CD14-positive monocyte (primary cell): ENCODE data around the gene CCNT2. TPM values are rescaled to one million over a fixed set of nuclear protein-coding genes. Genes with fewer than 3 reads are reported as not detected.

Experiments used
- DNase-seq, 3 donors: peaks; one replicate each; pipeline ENCODE4 v3.0.0-alpha.2; 2011 to 2022
- H2AFZ ChIP-seq: 2 replicates; pipeline ENCODE4 v1.6.0; 2012; ENCODE audit warnings: mild to moderate bottlenecking, low read depth, low read length, inconsistent platforms; ENCODE audit not compliant: insufficient read depth, poor library complexity, severe bottlenecking
- H3K27ac ChIP-seq, 2 donors: 1 replicate in 1 of 2; 2 replicates in 1 of 2; pipeline ENCODE4 v1.5.1; 2012 to 2013; ENCODE audit warnings: low read length in 2 of 2, control low read depth in 1 of 2, inconsistent platforms in 1 of 2, low read depth in 1 of 2, mild to moderate bottlenecking in 1 of 2
- H3K27me3 ChIP-seq, 2 donors: one replicate each; pipeline versions ENCODE4 v1.6.0 to v1.6.1; 2011 to 2013; ENCODE audit warnings: low read length in 2 of 2; ENCODE audit not compliant: control insufficient read depth in 2 of 2, insufficient read depth in 2 of 2
- H3K36me3 ChIP-seq, 2 donors: replicated peaks in 1 of 2; 1 replicate in 1 of 2; 2 replicates in 1 of 2; pipeline versions ENCODE4 v1.5.1 to v1.6.1; 2012 to 2013; ENCODE audit warnings: low read length in 2 of 2, control low read depth in 1 of 2, inconsistent platforms in 1 of 2, mild to moderate bottlenecking in 1 of 2; ENCODE audit not compliant: insufficient read depth in 2 of 2, control insufficient read depth in 1 of 2
- H3K4me1 ChIP-seq, 2 donors: 1 replicate in 1 of 2; 2 replicates in 1 of 2; pipeline versions ENCODE4 v1.5.1 to v1.6.1; 2012 to 2013; ENCODE audit warnings: low read length in 2 of 2, control low read depth in 1 of 2, inconsistent platforms in 1 of 2, mild to moderate bottlenecking in 1 of 2, moderate library complexity in 1 of 2; ENCODE audit not compliant: insufficient read depth in 2 of 2, control insufficient read depth in 1 of 2
- H3K4me2 ChIP-seq: replicated peaks from 2 replicates; pipeline ENCODE3; 2012; ENCODE audit warnings: low read length, moderate library complexity, mild to moderate bottlenecking; ENCODE audit not compliant: poor library complexity, severe bottlenecking; ENCODE audit errors: extremely low read depth
- H3K4me3 ChIP-seq, 3 experiments: fragments of 200-600 bp in 1 of 3; sonication (generic) in 1 of 3; replicated peaks in 1 of 3; 1 replicate in 2 of 3; 2 replicates in 1 of 3; pipeline ENCODE4 v1.5.1; 2011 to 2013; ENCODE audit warnings: low read length in 3 of 3, mild to moderate bottlenecking in 3 of 3, control low read depth in 2 of 3, low read depth in 2 of 3, inconsistent platforms in 1 of 3, moderate library complexity in 1 of 3
- H3K79me2 ChIP-seq: 2 replicates; pipeline ENCODE4 v1.6.0; 2012; ENCODE audit warnings: mild to moderate bottlenecking, control low read depth, inconsistent platforms, low read length, moderate library complexity; ENCODE audit not compliant: insufficient read depth
- H3K9ac ChIP-seq: 2 replicates; pipeline ENCODE4 v1.6.0; 2017; ENCODE audit warnings: low read length, mild to moderate bottlenecking; ENCODE audit not compliant: insufficient read depth, poor library complexity, severe bottlenecking
- H3K9me3 ChIP-seq, 2 donors: replicated peaks in 1 of 2; 1 replicate in 1 of 2; 2 replicates in 1 of 2; pipeline versions ENCODE4 v1.5.1 to v1.6.1; 2012 to 2013; ENCODE audit warnings: low read length in 2 of 2, control low read depth in 1 of 2; ENCODE audit not compliant: control insufficient read depth in 1 of 2, insufficient read depth in 1 of 2
- H4K20me1 ChIP-seq: 2 replicates; pipeline ENCODE4 v1.6.0; 2012; ENCODE audit warnings: mild to moderate bottlenecking, low read length, control low read depth, moderate library complexity; ENCODE audit not compliant: insufficient read depth
- H3K27ac Mint-ChIP-seq, 7 donors: one replicate each; pipeline ENCODE4 v1.8.0; 2020; ENCODE audit warnings: mild to moderate bottlenecking in 7 of 7, mixed read lengths in 7 of 7, moderate library complexity in 6 of 7, inconsistent platforms in 2 of 7
- H3K27me3 Mint-ChIP-seq, 3 donors: one replicate each; pipeline ENCODE4 v1.8.0; 2021 to 2022; ENCODE audit warnings: low read depth in 3 of 3, mild to moderate bottlenecking in 3 of 3, mixed read lengths in 3 of 3, moderate library complexity in 3 of 3, inconsistent platforms in 1 of 3
- H3K36me3 Mint-ChIP-seq, 2 donors: one replicate each; pipeline ENCODE4 v1.8.0; 2020; ENCODE audit warnings: mixed read lengths in 2 of 2, inconsistent platforms in 1 of 2, mild to moderate bottlenecking in 1 of 2
- H3K4me1 Mint-ChIP-seq: one replicate; pipeline ENCODE4 v1.8.0; 2020; ENCODE audit warnings: mild to moderate bottlenecking, mixed read lengths
- H3K4me3 Mint-ChIP-seq, 2 donors: one replicate each; pipeline ENCODE4 v1.8.0; 2020; ENCODE audit warnings: mild to moderate bottlenecking in 2 of 2, mixed read lengths in 2 of 2, moderate library complexity in 1 of 2
- H3K9me3 Mint-ChIP-seq, 7 donors: one replicate each; pipeline ENCODE4 v1.8.0; 2020 to 2022; ENCODE audit warnings: mixed read lengths in 7 of 7, mild to moderate bottlenecking in 6 of 7, moderate library complexity in 6 of 7, inconsistent platforms in 2 of 7
- CTCF ChIP-seq: fragments of 200-600 bp; IDR thresholded peaks from one replicate; pipeline ENCODE4 v1.8.0; 2022; ENCODE audit warnings: antibody characterized with exemption, mild to moderate bottlenecking
- WGBS: methylation state at CpG from one replicate; pipeline ENCODE4 v1.1.5; 2013; ENCODE audit warnings: missing lambda C conversion rate; ENCODE audit not compliant: insufficient coverage; 5-methylcytosine and 5-hydroxymethylcytosine counted together
- intact Hi-C, 2 donors: fragments of 100-400 bp; cut with micrococcal nuclease; formaldehyde crosslinking; loops; one replicate each; pipeline versions ENCODE4 v1.15.0 to v1.15.1; 2023
- polyA plus RNA-seq, 3 donors: library from polyadenylated mRNA; depleted of rRNA in 1 of 3; unstranded in 2 of 3; stranded (reverse) in 1 of 3; fragments of 300-500 nt in 2 of 3; fragments of >200 nt in 1 of 3; fragmentation: Illumina TruSeq in 2 of 3; gene quantifications; 1 replicate in 2 of 3; 2 replicates in 1 of 3; pipeline ENCODE4 v1.2.3, GENCODE V29; 2012 to 2021

CCNT2 gene
- polyA plus RNA-seq, 3 donors = 8.3 to 20.5 (median 12.2) TPM

DNA sequence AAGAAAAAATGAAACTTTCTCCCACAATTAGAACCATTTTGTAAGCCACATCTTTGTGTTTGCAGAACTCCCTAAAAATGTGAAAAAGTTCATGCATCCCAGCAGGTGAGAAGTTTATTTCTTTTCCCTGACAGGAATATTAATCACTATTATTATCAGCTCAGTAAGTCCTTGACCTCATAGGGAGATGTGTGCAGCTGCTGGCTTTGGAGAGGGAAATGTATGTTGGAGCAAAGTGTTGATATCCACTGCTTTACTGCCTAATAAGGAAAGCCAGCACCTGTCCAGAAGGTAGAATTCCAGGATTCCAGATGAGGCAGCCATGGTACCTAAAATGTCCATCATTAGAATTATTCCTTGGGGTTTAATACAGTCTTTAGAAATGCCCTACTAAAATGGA lies 35.8 kb upstream of the CCNT2 start:
- DNase-seq = no peak
- Histone ChIP-seq H4K20me1 (no peaks in the 10 kb centered on the region), H3K79me2 (no peaks in the 10 kb centered on the region), H3K9me3 (peaks cover 0 to 4% of the 10 kb centered on the region in 2 donors), H3K36me3 (no peaks in the 10 kb centered on the region), H2AFZ (no peak overlapping the region), H3K4me2 (no peak overlapping the region), H3K27me3 (no peaks in the 10 kb centered on the region), H3K9ac (no peak overlapping the region), H3K4me3 (no peak overlapping the region), H3K4me1 (no peaks in the 10 kb centered on the region), H3K27ac (no peak overlapping the region)
- Mint-ChIP-seq H3K4me3 (no peak overlapping the region), H3K27ac (no peak overlapping the region), H3K9me3 (peaks cover 1 to 13% (median 5%) of the 10 kb centered on the region in 7 donors), H3K4me1 (peaks cover 7% of the 10 kb centered on the region), H3K27me3 (peaks cover 0 to 2% (median 0%) of the 10 kb centered on the region in 3 donors), H3K36me3 (no peaks in the 10 kb centered on the region)
- no peak for TF ChIP-seq CTCF
- intact Hi-C loops = no loop called here

GRCh38 chr2:134883552-134884293 lies 34.9 kb upstream of the CCNT2 start:
- 88% methylated on average over 1 of the region's 3 CpGs for WGBS
- H3K79me2 ChIP-seq = no peaks in the 10 kb centered on the region
- H4K20me1 ChIP-seq = no peaks in the 10 kb centered on the region
- H3K9me3 ChIP-seq = no peaks in the 10 kb centered on the region
- H3K9ac ChIP-seq = no peak overlapping the region
- H3K36me3 ChIP-seq = no peaks in the 10 kb centered on the region
- intact Hi-C loops = no loop called here
- no peak overlapping the region for H3K4me3 ChIP-seq
- no peak for TF ChIP-seq CTCF
- Mint-ChIP-seq H3K4me1 (peaks cover 7% of the 10 kb centered on the region), H3K9me3 (peaks cover 0 to 9% (median 5%) of the 10 kb centered on the region in 7 donors), H3K27me3 (peaks cover 0 to 2% (median 0%) of the 10 kb centered on the region in 3 donors), H3K36me3 (no peaks in the 10 kb centered on the region), H3K27ac (no peak overlapping the region), H3K4me3 (no peak overlapping the region)
- H3K4me1 ChIP-seq = no peaks in the 10 kb centered on the region
- H3K4me2 ChIP-seq = no peak overlapping the region
- no peak for DNase-seq
- no peaks in the 10 kb centered on the region for H3K27me3 ChIP-seq
- H2AFZ ChIP-seq = no peak overlapping the region
- H3K27ac ChIP-seq = no peak overlapping the region
